ENCODE data around the gene ASTN2.

ASTN2 gene

GRCh38 chr9:117164512-117164911 is 250.3 kb downstream of the ASTN2 start:
- TF ChIP-seq CTCF (IDR thresholded peaks at IDR 0.05; ENCODE audit: insufficient read depth, missing control alignments), result no peak
- DNase-seq (ENCODE audit: insufficient read length, low spot score) (no peak), FAIRE-seq (no peak)

GRCh38 chr9:117160254-117160653 is 254.6 kb downstream of the ASTN2 start:
- TF ChIP-seq CTCF (IDR thresholded peaks at IDR 0.05; ENCODE audit: insufficient read depth, missing control alignments), result peak; percentile 24
- DNase-seq (ENCODE audit: insufficient read length, low spot score) (no peak), FAIRE-seq (no peak)

- no peak for FAIRE-seq
- no peak for DNase-seq (ENCODE audit: insufficient read length, low spot score)
- no peak for TF ChIP-seq CTCF (IDR thresholded peaks at IDR 0.05; ENCODE audit: insufficient read depth, missing control alignments)
Measured at GRCh38 chr9:117156771-117157535, 257.9 kb downstream of the ASTN2 start.

- no peak for TF ChIP-seq CTCF (IDR thresholded peaks at IDR 0.05; ENCODE audit: insufficient read depth, missing control alignments)
- DNase-seq (ENCODE audit: insufficient read length, low spot score) (no peak), FAIRE-seq (no peak)
Measured at GRCh38 chr9:117156144-117156688, 258.6 kb downstream of the ASTN2 start.

- no peak for TF ChIP-seq CTCF (IDR thresholded peaks at IDR 0.05; ENCODE audit: insufficient read depth, missing control alignments)
- peak; percentile 16 for FAIRE-seq
- DNase-seq (ENCODE audit: insufficient read length, low spot score), result no peak
Measured at GRCh38 chr9:117153021-117153420, 261.8 kb downstream of the ASTN2 start.

GRCh38 chr9:117151716-117152115 is 263.1 kb downstream of the ASTN2 start:
- no peak for FAIRE-seq
- no peak for DNase-seq (ENCODE audit: insufficient read length, low spot score)
- no peak for TF ChIP-seq CTCF (IDR thresholded peaks at IDR 0.05; ENCODE audit: insufficient read depth, missing control alignments)

- TF ChIP-seq CTCF (IDR thresholded peaks at IDR 0.05; ENCODE audit: insufficient read depth, missing control alignments), result no peak
- no peak for DNase-seq (ENCODE audit: insufficient read length, low spot score)
- FAIRE-seq, result no peak
Measured at GRCh38 chr9:117149996-117150395, 264.9 kb downstream of the ASTN2 start.
